Measurements from ENCODE around the gene MATK.

Gene MATK, protein sequence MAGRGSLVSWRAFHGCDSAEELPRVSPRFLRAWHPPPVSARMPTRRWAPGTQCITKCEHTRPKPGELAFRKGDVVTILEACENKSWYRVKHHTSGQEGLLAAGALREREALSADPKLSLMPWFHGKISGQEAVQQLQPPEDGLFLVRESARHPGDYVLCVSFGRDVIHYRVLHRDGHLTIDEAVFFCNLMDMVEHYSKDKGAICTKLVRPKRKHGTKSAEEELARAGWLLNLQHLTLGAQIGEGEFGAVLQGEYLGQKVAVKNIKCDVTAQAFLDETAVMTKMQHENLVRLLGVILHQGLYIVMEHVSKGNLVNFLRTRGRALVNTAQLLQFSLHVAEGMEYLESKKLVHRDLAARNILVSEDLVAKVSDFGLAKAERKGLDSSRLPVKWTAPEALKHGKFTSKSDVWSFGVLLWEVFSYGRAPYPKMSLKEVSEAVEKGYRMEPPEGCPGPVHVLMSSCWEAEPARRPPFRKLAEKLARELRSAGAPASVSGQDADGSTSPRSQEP

DNA sequence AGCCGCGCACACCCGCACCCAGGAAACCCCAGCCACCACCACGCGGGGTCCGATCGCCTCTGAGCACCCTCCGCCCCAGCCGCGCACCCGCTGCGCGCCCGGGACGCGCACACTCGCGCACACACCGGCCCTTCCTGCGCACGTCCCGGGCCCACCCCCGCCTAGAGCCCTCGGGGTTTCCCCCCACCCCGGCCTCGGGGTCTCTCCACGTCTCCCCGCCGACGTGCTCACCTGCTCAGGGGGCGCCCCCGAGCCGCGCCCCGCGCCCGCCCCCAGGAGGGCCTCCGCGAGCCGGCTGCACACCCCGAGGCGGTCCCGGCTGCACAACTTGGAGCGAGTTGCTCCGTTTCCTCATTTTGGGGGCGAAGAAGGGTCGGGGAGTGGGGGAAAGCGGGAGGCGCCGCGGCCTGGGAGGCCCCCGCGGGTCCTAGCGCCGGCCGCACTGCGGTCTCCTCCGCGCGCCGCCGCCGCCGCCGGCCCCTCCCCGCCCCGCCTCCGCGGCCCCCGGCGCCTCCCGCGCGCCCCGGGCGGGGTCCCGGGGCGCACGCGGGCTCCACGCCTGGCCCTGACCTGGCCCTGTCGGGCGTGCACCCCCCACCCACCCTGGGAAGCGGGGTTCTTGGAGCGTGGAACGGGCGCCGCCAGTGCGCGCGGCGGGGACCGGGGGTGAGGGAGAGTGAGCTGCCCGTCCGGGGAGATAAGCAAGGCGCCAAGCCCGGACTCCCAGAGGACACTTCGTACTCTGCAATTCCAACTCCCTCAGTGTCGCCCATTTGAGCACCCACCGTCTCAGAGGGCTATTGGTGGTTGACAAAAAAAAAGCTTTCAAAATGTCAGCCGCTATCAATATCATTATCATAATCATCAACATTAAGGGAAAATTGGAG is at the start of gene MATK:
MATK (minus strand) TSS at position 444 of the 887 bp plus-strand sequence. CDS start 1,246 bp downstream, outside the sequence.
- DNase-seq (ENCODE audit: low read depth), result no peak

DNA sequence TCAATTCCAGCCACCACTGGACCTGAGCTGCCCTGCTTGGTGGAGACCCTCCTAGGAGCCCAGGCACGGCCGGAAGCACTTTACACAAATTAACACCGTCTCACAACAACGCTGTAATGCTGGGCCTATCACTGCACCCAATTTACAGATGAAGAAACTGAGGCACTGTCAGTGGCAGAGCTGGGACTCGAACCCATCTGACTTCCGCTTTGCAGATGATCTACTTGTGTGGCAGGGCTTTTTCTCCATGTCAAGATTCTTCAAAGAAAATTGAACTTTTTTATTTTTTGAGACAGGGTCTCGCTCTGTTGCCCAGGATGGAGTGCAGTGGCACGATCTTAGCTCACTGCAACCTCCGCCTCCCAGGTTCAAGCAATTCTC is 48.9 kb upstream of the MATK start:
- no peak for DNase-seq (ENCODE audit: low read depth)

DNA sequence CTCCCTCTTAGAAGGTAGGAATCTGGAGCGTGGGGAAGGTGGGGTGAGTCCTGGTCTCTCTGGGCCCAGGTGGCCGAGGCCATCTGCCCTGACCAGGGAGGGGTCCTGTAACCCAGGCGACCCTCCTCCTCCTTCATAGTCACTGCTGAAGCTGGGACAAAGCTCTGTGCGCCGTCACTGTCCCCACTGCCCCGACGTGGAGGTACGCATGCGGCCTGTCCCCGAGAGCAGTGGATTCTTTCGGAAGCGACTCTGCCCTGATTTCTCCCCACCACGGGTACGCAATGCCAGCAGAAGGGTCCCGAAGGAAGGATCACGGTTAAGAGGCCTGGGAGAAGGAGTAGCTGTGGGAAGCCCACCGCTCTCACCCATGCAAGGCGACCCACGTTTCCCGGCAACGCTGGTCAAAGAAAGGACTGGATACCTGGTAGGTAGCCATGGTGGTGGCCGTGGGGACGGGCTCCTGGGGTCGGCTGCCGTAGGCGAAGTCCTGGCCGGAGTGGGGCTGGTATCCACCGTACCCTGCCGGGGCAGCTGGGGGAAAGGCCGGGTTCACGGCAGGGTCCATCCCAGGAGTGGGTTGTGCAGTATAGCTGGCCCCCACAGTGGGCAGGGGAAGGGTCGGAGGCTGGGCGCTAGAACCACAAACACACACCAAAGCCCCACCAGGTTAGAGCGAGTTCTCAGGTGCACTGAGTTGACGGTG is 48.3 kb upstream of the MATK start:
- DNase-seq (ENCODE audit: low read depth), result no peak

DNA sequence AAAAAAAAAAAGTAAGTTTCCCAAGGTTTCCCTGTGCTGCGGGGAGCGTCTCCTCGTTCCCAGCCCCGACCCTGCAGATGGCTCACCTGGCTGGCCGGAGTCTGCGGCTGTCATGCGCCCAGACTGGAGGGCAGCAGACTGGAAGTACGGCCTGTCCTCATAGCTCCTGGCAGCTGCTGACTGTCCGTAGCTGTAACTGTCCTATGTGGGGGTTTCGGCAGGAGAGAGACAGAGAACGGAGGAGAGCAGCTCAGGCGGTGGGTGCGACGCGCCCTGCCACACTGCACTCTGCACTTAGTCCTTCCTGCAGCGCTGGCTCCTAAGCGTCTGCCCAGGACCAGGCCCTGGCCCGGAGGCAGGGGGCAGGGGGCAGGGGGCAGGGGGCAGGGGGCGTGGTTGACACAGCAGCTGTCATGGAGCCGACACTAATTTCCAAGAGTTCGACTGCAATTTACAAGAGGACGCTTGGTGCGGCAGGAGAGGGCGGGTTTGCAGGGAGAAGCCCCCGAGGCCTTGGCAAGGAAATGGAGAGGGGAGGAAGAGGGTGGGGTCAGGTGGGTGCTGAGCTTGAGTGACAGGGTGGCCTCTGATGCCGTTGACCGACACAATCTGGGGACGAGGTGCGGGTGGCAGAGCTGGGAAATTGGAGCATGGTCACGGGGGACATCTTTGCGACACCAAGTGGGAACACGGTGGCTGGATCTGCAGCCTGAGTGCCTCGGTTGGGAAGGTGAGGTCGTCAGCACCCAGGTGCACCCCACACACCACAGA is 47.6 kb upstream of the MATK start:
- DNase-seq (ENCODE audit: low read depth), result no peak

DNA sequence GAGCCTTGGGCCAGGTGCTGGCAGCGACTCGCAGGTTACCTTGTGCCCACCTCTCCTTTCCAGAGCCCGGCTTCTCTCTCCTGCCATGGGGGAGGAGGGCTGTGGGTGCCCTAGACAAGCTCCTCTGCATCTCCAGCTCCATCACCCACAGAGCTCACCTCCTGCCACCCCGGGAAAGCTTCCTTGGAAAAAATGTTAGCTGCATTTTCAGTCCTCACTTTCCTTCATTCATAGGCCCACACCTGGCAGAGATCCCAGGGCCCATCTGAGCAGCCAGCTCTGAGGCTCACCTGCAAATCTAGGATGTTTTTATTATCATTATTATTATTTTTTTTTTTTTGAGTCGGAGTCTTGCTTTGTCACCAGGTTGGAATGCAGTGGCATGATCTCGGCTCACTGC is 45.8 kb upstream of the MATK start:
- no peak for DNase-seq (ENCODE audit: low read depth)

DNA sequence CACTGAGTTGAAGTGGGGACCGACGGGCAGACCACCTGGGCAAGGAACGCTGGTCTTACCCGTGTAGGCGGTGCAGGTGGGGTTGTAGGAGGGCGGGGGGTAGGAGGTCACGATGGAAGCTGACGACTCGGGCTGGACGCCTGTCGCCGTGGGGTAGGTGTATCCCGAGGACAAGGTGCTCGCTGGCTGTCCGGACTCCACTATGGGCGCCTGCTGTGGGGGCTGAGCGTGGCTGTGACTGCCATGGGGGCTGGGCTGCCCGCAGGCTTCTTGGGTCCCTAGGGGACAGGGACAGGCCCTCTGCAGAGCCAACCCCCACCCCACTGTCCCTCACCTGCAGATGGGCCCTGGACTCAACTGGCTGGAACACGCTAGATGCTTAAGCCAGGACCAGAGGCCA is 45.4 kb upstream of the MATK start:
- DNase-seq (ENCODE audit: low read depth), result no peak

DNA sequence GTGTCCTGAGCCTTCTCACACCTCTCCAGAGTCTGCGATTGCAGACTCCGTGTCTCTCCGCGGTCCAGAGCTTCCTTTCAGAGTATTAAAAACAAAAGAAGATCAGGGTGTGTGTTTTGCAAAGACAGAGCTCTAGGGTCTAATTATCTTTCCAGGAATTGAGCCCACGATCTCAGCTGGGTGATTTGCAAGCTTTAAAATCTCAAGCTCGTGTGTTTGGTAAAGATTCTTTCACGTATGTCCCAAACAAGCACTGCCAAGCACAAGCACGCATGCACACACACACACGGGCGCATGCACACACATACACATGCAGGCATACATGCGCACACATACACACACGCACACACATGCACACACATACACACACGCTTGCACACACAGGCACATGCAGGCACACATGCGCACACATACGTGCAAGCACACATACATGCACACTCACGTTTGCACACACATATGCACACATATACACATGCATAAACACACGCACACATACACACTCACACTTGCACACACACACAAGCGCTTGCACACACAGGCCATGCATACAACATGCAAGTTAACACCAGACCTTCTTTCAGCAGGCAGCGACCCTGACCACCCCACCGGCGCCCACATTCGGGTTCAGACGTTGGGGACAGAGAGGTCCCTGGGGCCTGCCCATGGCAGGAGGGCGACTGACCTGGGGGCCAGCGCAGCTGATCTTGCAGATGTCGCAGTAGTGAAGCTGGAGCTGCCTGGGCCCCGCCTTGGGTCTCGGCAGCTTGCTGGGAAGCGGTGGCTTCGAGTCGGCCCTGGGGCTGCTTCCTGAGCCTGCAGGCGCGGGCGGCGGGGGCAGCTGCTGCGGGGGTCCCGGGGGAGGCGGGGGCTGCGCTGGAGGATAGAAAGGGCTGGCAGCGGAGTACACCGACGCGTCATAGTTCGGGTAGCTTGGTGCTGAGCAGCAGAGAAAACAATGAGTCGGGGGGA is 44.7 kb upstream of the MATK start:
- no peak for DNase-seq (ENCODE audit: low read depth)

DNA sequence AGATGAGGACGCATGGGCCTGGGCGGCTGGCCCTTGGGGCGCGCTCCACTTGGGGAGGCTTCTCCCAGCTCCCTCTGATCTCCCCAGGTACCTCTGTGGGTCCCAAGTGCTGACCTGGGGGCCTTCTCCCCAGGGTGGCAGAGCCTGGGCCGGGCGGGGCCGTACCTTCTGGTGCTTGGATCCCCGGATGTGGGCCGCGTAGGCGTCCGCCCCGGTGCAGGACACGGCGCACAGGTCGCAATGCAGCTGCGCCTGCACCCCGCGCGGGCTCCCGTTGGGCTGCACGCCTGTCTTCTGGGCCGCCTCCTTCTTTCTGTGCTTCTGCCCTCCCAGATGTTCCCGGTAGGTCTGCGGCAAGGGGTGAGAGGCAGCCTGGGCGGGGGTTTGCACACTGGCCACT is 41.1 kb upstream of the MATK start:
- DNase-seq (ENCODE audit: low read depth), result no peak

DNA sequence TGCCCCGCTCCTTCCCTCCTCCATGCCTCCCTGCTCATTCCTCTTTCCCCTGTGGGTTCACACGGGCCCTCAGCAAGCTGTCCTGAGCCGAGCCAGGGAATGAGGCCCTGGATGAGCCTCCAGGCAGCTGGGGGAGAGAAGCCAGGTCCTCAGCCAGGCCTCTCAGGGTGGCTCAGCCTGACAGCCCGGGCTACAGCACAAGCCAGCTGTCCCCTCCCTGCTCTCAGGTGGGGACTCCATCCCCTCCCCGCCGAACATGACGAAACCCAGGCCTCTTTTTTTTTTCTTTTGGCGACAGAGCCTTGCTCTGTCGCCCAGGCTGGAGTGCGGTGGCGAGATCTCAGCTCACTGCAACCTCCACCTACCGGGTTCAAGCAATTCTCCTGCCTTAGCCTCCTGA is 40.0 kb upstream of the MATK start:
- DNase-seq (ENCODE audit: low read depth), result no peak

DNA sequence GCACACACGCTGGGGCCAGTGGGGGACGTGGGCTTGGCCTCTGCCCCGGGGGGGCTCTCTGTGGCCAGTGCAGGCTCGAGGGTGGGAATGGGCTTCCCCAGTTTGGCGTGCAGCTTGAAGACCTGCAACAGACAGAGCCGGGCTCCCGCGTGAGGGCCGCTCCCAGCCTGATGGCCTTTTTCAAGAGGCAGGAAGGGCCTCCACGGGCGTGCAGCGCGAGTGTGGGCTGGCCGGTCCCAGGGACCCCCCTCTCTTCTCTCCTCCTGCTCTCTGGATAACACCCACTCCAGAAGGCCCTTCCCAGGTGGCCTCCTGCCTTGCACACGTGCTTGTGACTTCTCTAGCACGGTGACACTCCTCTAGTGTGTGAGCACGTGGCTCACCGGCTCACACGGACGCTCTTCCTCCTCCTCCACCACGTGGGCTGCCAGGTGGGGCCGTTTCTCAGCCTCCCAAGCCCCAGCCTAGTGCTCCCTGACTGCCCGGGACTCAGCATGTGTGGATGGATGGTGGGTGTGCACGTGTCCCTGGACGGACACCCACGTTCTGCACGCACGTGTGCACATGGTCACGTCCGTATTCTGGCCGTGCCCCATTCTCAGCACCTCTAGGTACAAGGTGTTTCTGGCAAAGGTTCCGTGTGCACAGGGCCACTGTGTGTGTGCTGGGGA is 39.2 kb upstream of the MATK start:
- DNase-seq (ENCODE audit: low read depth), result no peak

DNA sequence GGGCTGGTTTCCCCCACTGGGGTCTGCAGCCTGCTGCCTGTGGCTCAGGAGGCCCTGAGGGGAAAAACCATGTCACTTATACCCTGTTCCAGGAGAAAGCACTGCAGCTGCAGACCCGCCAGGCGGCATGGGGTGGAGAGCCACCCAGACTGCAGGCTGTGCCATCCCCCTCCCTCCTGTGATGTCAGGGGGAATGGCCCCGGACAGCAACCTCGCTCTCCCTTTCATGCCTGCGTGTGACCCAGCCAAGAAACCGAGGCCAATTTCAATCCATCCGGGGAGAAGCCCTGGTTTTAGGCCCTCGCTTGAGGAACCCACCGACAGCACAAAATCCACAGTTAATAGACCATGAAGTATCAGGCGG is 37.2 kb upstream of the MATK start:
- DNase-seq (ENCODE audit: low read depth), result no peak

DNA sequence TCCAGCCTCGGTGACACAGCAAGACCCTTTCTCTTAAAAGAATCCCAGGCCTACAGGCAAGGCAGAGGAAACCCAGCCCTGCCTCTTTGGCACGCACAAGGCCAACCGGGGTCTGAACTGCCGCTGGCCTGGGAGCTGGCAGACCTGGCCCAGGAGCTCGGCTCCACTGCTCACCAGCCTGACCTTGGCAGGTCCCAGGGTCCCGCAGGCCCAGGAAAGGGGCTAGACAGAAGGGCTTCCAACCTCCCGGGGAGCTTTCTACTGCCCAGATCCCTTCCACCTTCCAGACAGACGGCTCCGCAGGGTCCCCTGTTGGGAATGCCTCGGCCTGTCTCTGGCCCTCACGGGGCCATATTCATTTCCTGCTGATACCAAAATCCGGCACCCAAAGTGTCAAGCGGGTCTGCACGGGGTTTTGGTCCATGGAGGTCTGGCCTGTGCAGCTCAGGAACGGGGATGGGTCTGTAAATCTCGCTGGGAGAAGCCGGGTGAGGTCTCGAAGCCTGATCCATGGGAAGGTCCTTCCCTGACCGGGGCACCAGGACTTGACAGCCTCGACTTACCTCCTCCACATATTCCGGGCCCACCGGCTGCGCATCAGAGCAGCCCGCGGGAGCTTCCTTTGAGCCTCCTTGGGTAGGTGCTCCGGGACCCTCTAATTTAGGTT is 36.6 kb upstream of the MATK start:
- no peak for DNase-seq (ENCODE audit: low read depth)

DNA sequence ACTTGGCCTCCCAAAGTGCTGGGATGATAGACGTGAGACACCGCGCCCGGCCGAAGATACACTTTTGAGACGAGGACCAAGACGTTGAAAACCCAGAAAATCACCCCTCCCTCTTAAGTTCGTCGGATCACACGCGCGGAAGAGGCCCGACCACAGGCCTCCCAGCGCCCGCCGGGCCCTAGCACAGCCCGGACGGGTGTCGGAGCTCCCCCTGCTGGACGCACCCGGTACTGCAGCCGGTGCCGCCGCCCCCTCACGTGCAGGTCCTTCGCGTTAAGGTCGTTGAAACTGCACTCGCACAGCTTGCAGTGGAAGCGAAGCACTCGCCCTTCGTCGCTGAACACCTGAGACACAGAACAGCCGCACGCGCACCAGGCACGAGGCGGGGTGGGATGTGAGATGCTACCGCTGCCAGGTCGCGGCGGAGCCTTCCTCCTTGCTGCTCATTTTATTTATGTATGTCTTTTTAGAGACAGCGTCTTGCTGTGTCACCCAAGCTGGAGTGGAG is 35.7 kb upstream of the MATK start:
- DNase-seq (ENCODE audit: low read depth), result peak; percentile 81

DNA sequence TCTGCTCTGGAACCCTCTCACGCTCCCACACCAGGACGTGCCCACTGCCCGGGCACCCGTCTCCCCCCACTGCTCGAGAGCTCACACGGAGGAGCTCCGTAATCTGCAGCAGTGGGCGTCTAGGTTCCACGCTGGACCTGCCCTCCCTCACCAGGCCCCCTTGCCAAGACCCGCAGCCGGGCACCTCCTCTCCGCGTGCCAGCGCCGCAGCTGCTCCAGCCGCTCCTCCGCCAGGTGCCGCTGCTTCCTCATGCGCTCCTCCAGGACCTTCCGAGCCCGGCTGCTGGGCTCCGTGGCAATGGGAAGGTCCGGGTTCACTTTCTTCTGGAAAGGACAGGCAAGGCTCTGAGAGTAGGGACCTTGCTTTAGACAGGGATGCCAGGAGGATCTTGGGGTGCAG is 35.0 kb upstream of the MATK start:
- DNase-seq (ENCODE audit: low read depth), result no peak

DNA sequence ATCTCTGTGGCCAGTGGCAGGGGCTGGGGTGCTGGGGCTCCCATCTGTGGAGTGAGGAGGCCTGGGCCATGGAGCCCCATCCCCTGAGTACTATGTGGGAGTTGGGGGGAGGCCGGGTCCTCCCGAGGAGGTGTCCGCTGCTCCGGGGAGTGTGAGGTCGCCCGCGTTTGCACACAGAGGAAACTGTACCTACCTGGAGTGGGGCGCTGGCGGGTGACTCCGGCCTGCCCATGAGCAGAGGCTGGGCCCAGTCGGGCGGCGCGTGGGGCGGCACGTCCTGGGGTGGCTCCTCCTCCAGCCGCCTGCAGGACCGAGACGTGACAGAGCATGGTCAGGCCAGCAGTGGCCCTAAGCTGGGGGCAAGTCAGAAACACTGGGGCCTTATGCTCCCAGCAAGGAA is 33.8 kb upstream of the MATK start:
- no peak for DNase-seq (ENCODE audit: low read depth)

DNA sequence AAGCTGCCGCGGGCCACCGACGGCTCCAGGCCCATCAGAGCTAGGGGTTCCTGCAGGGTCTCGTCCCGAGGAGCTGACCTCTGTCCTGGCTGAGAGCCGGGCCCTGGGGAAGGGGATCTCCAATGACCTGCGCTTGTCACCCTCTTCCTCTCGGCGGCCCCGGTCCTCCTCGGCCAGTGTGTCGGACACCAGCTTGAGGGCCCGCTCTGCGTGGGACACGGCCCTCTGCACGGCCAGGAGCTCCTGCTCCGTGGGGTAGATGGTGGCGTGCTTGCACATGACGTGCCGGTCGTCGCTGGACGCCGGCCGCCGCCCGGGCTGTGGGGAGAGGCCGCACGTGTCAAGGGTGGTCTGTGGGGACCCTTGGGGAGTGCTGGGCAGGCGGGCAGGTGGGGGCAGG is 32.7 kb upstream of the MATK start:
- DNase-seq (ENCODE audit: low read depth), result no peak

DNA sequence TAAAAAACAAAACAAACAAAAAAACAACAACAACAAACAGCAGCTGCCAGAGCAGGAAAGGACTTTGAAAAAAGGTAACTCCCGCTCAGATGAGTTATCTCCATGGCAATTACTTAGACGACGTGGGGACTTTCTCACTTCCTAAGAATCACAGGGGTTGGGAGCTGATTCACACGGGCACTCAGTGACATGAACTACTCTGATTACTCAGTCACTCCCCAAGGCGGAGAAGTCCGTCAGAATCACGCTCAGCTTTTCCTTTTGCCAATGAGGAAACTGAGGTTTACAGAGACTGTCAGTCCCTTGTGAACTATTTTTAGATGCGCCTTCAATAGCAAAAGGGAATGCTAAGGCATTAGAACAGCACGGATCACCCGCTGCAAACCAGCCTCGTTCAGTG is 32.3 kb upstream of the MATK start:
- no peak for DNase-seq (ENCODE audit: low read depth)

DNA sequence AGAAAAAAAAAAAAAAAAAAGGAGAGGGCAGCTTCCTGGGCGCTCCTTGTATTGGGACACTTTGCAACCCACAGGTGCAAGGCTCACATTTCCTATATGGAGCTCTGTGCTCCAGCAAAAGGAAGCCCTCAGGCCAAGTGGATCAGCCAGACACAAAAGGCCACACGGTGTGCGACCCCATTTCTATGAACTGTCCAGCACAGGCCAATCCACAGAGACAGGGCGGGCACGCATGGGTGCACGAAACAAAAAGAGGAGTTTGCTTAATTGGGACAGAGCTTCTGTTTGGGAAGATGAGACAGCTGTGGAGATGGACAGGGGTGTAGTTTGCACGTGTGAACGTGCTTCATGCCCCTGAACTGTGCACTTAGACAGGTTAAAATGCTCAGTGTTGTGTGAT is 31.6 kb upstream of the MATK start:
- DNase-seq (ENCODE audit: low read depth), result no peak

DNA sequence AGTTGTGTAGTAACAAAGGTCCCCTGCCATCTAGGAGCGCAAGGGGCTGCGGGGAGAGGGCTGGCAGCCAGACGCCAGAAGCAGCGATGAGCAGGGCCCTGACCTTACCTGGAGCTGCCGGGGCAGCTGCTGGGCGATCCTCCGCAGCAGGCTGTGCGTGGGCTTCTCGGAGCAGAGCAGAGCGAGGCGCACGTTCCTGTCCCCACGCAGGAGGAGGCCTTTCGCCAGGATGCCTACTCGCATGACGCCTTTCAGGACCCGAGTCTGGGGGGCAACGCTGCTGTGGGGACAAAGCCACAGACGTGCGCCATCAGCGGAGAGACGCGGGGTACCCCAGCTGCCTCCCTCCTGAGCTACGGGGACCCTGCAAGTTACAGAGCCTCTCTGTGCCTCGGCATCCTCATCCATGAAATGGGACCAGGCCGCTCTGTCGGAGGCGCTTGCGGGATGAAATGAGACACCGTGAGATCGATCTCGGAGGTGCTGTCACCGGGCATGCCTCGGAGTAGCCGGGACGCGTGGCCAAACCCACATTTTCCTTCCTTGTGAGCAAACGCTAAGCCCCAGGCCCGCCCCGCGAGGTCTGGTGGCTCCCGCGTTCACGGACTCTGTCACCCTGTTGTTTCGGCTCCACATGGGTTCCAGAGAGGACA is 30.5 kb upstream of the MATK start:
- DNase-seq (ENCODE audit: low read depth), result no peak

Measured in activated T-cell treated with anti-CD3 and anti-CD28 coated beads for 1 hour (primary cell).